ENCODE data around the gene ECEL1.
"Not testable (repeated sequence)": the region's sequence is repeated elsewhere in the genome, so short reads cannot be mapped to it uniquely, and the experiment has no call there.

Gene ECEL1

GRCh38 chr2:232458661-232459418, 28.8 kb downstream of the ECEL1 start:
- DNase-seq (ENCODE audit: low read depth), result no peak

DNA sequence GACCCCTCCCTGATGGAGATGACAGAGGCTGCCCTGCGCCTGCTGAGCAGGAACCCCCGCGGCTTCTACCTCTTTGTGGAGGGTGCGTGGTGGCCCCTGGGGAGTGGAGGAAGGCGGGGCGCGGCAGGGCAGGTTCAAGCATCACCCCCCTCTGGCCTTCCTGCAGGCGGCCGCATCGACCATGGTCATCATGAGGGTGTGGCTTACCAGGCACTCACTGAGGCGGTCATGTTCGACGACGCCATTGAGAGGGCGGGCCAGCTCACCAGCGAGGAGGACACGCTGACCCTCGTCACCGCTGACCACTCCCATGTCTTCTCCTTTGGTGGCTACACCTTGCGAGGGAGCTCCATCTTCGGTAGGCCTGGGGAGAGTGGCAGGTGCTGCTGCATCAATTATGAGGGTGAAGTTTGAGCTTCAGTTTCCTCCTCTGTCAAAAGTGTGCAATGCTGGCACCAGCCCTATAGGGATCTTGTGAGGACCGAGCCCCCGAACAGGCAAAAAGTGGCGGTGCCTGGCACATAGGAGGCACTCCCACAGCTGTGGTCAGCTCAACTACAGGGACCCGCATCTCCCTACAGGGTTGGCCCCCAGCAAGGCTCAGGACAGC, 29.5 kb downstream of the ECEL1 start:
- DNase-seq (ENCODE audit: low read depth), result no peak

GRCh38 chr2:232457121-232458011, 30.3 kb downstream of the ECEL1 start:
- DNase-seq (ENCODE audit: low read depth), result no peak

GRCh38 chr2:232456296-232457120, 31.1 kb downstream of the ECEL1 start:
- no peak for DNase-seq (ENCODE audit: low read depth)

DNA sequence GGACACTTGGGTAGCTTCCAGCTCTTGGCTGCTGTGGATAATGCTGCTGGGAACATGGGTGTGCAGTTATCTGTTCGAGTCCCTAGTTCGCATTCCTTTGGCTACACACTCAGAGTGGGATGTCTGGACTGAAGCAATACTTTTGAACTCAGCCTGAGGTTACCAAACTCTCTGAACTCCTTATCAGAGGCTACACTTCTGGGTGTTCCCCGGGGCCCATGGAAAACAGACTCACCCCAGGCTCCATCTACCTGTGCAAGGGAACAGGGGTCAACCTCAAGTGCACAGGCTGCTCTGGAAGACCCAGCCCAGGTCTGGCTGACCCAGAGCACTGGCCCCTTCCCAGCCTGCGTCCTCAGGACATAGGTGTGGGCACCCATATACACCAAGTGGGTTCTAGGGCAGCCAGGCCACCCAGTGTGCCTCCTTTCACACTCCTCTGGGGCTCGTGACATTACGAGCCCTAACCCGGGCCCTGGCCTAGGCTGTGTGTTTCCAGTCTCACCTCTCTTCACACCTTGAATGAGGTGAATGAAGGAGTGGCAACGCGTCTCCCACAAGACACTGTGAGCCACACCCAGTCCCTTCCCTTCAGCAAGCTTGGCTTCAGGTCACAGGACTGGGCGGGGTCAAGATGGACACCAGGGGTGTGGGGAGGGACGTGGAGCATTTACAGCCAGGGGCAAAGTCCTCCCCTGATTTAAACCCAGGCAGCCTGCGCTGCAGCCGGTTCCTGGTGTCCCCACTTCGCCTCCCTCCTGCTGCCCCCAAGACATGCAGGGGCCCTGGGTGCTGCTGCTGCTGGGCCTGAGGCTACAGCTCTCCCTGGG, 32.0 kb downstream of the ECEL1 start, which contains the start of gene ALPI:
Gene ALPI (plus strand): TSS at position 728 of the 830 bp plus-strand sequence. CDS start 47 bp downstream, at position 775.
- no peak for DNase-seq (ENCODE audit: low read depth)

DNA sequence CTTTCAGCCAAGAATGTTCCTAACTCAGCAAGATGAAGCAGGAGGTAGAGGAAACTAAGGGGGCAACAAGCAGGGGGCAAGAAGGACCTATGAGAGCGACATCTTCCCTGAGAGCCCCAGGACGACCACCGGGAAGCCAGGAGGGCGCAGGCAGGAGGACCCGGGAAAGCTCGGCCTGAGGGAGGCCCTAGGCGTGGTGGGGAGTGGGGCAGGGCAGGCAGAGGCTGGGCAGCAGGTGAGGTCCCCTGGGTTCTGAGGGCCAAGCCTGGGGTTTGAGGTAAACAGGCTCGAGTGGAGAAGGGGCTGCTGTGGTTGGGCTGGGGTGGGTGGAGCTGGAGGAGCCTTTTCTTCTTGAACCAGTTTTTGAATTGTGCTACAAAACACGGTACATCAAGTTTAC, 33.0 kb downstream of the ECEL1 start:
- no peak for DNase-seq (ENCODE audit: low read depth)

DNA sequence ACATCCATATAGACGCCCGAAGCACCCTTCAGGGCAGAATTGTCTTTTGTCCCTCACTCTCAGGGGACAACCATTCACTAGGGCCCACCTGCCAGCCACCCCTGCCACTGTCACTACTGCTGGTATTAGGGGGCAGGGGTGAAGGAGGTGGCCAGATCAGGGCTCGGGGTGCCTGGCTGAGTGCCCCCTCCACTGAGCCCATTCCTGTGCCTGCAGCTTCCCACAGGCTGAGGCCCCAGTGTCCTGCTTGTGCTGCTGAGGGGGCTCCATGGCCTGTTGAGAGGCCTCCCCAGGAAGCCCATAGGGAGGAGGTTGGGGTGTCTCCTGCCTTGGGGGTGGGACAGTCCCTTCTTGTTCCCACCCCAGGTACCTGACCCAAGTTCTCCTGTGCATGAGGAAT, 36.0 kb downstream of the ECEL1 start:
- not testable (repeated sequence) for DNase-seq (ENCODE audit: low read depth)

DNA sequence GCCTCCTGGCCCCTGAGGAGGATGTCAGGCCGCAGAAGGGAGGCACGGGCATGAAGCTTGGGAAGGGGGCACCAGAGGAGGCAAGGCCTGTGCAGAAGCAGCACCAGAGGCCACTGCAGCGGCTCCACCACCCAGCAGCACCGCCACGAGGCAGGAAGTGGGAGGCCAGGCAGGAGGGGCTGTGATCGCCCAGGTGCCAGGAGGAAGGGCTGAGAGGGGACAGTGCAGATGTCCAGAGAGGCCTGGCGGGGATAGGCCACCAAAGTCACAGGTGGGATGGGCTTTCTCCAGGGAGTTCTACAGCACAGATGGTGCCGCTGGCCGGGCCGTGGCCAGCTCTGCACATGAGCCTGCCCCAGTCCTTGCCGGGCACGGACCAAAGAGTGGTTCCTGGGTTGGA, 37.7 kb downstream of the ECEL1 start:
- no peak for DNase-seq (ENCODE audit: low read depth)

- DNase-seq (ENCODE audit: low read depth), result no peak
These were observed 39.3 kb downstream of the ECEL1 start for GRCh38 chr2:232448304-232448690.

- DNase-seq (ENCODE audit: low read depth), result no peak
These were observed 39.9 kb downstream of the ECEL1 start for GRCh38 chr2:232447638-232448303.

GRCh38 chr2:232447091-232447620, 40.5 kb downstream of the ECEL1 start:
- DNase-seq (ENCODE audit: low read depth), result no peak

DNA sequence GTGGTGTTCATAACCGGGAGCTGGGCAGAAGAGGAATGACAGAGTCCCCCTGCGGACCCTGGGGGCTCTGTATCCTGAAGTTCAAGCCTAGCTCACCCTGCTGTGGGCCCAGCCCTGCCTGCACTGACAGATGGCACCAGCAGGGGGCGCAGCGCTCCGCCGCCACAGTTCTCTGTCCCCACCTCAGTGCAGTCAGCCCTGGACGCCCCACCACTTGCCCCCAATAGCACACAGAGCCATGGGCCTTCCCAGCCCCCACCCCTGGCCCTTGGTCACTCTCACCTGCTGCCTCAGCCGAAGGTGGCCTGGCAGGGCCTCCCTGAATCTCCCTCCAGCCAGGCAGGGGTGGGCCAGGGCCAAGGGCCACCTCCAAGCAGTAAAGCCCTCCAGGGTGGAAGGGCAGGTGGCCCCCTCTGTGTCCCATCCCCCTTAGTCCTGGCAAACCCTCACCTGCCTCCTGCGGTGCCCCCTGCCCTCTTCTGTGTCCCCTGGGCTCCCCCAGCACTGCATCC, 41.3 kb downstream of the ECEL1 start:
- not testable (repeated sequence) for DNase-seq (ENCODE audit: low read depth)

- not testable (repeated sequence) for DNase-seq (ENCODE audit: low read depth)
These were observed 42.3 kb downstream of the ECEL1 start for GRCh38 chr2:232445149-232445885.

DNA sequence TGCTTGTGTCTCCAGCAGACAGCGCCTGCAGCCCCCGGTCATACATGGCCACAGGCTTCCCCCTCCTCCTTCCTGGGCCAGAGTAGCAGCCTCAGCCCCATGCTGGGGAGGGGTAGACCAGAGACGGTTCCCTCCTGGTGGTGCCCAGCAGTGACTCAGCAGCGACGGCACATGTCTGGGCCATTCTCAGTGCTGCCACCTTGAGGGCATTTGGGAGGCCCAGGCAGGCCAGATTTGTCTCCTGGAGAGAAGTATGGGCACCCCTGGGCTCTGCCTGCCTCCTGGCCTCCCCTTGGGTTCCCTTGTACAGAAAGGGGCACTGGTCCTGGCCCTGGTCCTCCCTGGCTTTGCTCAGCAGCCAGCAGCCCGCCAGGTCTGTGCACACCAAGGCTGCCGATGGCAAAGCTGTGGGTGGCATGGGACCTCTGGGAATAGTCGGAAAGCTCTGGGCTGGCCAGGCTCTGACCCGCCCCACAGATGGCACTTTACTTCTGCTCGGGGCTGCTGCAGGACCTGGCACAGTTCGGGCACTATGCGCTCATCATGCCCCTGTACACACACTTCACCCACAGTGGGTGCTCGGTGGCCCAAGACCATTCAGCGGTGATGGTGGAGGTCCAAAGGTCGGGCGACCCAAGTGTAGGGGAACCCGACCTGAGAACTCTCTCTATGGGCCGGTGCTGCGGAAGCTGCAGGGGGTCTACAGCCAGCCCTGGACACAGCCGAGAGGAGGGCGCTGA, 43.1 kb downstream of the ECEL1 start:
- DNase-seq (ENCODE audit: low read depth), result peak; percentile 41

DNA sequence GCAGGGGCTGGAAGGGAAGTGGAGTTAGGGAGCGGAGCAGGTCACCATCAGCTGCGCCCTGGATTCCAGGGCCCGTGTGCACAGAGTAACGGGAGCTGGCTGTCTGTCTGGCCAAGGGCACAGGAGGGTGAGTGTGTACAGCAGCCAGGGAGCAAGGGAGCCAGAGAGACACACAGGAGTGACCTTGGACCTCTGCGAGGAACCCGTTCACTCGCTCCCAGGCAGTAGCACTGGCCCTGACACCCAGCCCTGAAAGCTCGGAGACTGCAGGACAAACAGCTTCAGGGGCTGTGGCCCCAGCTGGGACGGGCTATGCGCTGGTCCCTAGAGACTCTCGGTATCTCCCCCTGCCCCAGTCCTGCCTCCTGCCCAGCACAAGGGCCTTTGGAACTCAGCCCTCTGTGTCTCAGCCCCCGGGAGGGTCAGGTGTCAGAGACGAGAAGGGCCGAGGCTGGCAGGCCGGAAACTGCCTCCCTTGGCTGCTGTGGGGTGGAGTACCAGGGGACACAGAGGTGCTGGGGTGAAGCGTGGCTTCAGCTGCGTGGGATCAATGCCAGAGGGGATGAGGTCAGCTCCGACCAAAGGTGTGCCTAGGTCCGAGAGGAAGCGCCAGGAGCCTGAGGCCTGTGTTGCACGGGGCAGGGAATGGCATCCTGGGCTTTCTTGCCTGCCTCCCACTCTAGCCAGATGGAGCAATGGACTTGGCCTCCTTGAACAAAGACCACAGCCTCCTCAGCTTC, 43.8 kb downstream of the ECEL1 start:
- not testable (repeated sequence) for DNase-seq (ENCODE audit: low read depth)

DNA sequence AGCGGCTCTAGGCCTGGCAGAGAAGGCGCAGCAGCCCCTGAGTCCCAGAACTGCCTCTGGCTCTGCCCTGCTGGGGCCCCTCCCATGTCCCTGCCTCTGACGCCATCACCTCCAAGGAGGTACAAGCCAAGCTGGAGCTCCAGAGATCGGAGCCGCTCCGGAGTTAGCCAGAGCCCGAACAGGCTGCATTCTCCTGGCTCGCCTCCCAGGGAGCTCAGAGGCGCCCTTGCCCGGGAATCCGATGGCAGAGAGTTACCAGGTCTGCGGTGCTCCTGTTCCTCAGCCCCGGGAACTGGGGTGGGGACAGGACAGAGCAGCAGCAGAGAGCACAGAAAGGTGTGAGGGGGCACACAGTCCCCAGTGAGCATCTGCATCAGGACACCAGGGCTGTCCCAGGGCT, 44.6 kb downstream of the ECEL1 start:
- DNase-seq (ENCODE audit: low read depth), result not testable (repeated sequence)

DNA sequence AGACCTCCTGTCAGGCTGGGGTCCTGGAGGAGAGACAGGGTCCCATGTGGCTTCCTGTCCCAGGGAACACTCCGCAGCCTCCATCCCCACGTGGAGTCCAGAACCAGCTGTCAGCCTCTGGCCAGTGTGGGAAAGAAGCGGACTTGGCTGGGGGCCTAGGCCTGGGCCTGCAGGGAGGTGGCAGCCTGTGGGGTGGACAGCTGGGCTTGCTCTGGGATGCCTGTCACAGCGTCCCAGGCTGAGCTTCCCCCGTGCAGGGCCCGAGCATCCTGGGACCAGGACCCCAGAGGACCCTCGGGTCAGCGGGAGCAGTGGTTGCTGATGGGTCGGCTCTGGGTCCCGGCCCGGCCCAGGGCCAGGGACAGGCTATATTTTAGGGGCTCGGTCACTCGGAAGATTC, 45.2 kb downstream of the ECEL1 start:
- DNase-seq (ENCODE audit: low read depth), result not testable (repeated sequence)

GRCh38 chr2:232441922-232442321, 45.7 kb downstream of the ECEL1 start:
- DNase-seq (ENCODE audit: low read depth), result not testable (repeated sequence)
